NCI-H69 (cell line): ENCODE data around the gene SEC16A.
A peak's percentile ranks its signal among the peaks of the same experiment; 100 is the strongest.

Experiments
- DNase-seq: peaks from one replicate; lab custom pipeline; 2025; lab: John Stamatoyannopoulos, UW

The SEC16A gene

DNA sequence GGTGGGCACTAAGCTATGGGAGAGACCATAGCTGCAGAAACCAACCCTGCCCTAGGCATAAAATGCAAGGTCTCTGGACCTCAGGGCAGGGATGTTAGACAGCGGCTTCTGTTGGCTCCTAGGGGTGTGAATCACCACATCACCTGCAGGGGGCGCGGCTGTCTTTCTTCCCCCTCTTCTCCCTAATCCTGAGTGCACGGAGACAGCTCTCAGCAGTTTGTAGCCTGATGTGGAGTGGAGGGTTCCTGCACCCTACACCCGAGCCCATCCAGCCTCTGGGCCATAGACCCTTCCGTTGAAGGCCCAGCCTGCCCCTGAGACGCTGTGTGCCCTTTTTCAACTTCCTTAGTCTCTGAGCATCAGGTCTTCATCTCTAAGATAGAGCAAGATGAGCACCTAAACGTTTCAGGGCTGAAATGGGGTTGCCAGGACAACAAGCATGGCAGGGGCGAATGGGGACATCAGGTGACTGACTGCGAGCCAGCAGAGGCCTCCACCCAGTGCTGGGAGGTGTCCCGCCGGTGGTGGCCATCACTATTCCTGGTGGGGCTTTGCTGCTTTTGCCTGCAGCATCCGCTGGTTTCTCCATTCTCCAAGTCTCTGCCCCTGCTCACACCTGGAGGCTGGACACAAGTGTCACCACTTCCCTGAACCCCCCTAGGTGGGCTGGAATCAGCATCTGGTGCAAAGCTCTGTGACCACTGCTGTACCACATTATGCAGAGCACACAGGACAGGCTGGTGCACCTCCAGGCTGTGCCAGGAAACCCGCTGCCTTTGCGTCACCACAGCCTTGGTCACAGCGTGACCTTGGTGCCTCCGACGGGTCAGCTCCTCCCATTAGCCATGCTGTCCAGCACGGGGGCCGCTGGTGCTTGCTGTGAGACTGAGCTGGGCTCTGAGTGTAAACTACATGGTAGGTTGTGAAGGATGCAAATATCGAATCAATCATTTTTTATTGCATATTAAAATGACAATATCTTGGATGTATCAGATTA is 2.5 kb upstream of the SEC16A start:
- DNase-seq = peak; percentile 83

DNA sequence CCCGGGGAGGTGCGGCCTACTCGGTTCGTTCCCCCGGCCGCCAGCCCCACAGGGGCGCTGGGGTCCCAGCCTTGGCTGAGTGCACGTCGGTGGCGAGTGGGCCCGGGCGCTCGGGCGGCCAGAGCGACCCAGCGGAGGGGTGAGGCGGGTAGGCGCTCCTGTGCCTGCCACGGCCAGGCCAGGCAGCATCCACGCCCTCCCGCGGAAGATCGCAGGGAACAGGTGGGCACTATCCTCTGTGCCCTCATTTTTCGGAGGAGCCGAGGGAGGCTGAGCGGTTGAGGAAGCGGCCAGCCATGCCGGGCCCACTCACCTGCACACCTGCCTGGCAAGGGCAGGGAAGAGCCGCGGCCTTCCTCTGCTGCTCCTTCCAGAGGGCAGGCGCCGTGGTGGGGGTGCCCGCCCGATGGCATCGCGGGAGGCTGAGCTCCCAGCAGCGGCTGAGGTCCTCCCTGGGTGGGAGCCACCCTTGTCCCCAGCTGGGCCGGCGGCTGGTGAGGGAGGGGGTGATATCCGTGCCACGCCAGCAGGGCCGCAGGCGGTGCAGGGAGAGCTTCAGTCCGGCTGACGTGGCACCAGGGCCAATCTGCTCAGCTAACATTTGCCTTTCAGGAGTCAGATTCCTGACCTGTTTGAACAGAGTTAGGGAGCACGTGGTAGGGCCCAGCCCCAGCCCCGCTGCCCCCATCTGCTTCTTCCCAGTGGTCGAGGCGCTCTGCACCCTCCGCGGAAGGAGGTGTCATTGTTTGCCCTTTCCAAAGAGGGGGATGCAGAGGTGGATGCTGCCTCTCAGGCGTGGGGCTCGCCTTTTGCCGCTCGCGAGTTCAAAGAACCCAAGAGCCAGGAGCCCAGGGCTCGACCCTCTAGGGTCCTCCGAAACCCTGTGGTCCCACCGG is 1.6 kb upstream of the SEC16A start:
- DNase-seq = peak; percentile 81

DNA sequence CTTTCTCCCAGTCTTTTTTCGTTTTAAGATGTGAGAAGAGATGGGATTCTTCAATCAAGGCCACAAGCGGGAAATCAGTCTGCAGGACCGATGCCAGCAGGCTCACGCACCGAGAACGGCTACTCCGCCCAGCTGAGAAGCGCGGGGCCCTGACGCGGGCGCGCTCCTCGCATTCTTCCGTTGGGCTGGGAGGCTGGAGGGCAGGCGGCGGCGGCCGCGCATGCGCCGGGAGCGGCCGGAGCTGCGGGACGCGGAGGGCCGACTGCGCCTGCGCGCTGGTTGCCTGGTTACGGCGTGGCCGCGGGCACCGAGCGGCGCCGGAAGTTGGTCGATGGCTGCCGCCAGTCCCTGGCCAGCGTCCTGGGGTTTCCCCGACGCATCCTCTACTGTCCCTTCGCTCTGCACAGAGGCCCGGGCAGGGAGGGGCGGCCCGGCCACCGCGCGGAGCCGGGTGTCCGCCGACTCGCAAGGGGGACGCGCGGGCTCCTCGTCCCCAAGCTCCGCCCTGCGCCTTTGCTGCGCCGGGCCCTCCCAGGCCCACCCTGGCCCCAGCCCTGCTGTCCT is 831 bp upstream of the SEC16A start:
- DNase-seq = peak; percentile 96

DNA sequence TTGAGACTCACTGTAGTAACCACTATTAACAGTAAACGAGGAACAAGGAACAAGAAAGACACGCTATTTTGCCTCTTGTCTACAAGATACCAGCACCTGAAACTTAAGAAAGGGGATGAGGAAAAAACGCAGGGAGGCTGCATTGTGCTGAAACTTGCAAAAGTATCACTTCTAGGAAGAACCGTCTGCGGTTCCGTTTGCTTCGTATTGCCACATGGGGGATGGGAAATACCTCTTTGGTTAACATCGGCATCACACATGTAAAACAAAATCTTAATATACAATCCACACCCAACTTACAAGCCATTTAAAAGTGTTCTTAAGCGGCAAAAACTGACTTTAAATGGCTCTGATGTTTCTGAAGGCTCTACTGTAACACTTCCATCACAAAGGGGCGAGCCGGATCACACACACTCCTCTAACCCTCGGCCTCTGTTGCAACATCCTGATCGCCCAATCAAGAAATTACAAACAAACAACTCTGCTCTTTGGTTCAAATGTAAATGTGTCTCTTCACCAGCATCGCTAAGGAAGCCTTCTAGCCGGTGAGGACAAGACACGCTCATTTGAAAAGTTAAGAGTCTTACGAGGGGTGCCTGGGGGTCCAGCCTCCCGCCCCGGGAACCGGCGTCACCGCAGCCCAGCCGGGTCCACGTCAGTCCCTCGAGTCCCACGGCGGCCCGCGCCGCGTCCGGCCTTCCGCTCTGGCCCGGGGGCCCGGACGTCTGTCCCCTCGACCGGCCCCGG is 621 bp downstream of the SEC16A start:
- peak; percentile 69 for DNase-seq

DNA sequence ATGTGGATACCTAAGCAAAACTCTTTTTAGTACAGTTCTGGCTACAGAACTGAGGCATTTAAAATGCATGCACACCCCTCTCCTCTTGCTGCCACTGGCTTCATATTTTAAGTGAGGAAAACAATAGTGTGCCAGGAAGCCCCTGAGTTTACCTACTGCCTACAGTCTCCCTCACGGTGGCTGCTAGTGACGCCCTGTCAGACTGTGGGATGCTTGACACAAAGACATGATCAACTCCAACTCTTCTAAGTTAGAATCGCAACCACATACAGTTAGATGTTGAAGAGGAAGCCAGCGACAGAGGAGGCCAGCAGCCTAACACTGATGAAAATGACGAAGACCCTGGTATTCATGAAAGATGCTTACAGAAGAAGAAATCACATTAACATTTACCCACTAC is 1.3 kb downstream of the SEC16A start:
- DNase-seq = no peak

DNA sequence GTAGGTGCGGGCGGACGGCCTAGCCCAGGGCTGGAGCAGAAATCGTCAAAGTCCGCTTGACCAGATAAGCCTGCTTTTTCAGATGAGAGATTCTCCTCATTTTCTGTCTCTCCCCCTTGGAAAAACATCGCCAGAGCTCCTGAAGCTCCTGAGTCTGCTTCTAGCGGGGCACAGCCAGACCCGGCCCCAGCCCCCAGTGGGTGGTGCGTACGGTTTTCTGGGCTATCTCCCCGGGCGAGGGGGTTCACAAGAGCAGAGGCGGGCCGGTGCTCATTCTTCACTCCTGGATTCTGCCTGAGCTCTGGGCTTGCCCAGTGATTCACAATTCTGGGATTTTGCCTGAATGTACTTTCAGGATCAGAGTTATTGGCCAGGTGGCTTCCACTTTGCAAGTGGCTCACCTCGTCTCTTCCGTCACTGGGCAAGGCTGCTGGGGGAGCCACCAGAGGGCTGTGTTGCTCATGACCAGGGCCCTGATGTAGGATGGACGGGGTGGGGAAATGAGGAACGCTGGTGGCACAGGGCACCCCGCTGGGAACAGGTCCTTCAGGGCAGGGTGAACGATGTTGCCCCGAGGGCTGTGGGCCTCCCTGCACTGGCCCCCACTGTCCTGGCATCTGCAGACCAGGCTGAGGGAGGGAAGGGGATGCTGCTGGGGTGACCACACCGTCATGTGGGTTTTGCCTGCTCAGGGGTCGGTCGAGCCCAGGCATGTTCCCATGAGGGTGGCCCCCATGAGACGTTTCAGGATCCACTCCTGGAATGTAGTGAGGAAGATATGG is 6.3 kb downstream of the SEC16A start:
- DNase-seq = no peak

DNA sequence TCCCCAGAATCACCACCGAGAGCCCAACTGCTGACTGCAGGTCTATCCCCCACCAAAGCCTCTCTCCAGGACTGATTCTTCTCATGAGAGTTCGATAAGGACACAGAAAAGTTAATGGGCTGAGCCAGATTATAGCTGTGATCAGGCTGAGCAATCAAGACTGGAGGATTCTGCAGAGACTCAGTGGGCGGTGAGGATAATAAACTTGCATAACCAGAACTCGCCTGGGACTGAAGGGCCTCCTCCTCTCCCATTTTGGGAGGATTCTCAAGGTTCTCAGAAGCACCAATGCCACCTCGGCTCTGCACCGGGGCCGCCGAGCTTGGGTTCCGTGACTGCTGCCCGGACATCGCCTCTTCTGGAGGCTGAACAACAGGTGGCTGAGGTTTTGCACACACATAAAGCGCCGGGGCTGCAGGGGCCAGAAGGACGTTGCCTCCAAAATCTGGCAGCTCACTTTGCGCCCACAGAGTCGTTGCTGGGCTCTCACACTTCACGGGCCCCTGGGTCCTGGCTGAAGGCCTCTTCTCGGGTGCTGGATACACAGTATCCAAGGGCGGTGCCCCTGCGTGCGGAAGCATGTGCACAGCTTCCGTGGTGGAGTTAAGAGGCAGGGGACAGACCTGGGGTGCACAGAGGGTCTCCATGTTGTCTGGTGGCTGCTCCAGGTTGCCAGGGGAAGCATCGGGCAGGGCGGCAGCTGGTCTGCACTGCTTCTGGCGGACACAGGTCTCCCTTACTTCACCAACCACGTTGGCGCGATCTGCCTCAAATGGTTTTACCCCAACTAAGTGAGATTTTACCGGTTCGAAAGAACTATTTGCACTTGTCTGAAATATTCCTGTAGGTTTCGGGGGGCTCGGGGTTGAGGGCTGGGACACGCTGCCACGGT is 7.6 kb downstream of the SEC16A start:
- no peak for DNase-seq

DNA sequence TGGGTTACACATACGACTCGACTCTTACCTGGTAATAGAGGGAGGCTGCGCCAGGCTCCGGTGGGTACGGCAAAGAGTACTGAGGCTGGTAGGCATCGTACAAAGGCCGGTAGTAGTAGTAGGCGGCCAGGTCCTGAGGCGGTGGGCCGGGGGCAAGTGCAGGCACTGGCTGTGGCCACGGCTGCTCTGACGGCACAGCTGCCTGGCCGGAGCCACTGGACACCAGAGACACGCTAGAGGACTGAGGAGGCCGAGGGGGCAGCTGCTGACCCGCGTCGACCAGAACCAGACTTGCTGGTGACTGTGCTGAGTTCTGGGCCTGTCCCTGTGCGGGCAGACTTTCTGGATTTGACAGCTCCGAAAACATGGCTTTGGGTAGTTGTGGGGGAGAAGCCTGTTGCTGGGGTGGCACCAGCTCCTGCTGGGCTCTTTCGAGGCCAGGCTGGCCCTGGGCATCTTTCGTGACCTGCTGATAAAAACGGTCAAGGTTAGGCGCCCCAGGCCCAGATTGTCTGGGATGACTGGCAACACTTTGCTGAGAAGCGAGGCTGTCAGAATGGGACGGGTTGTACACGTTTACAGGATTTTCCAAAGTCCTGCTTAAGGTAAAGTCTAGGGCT is 8.7 kb downstream of the SEC16A start:
- no peak for DNase-seq

DNA sequence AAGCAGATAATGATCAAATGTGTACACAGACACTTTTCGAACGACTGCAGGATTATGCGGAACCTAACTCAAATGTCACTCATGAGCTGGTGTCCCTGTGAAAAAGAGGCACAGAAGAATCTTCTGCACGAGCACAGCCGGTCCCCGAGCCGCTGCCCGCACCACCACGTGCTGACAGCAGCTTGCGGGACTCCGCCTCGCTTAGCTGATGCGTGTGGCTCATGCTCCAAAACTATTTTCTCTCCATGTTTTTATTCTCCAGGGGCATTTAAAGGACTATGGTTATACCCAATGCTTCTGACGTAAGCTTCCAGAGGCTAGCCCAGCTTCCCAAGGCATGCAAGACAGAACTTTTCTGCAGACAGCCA is 9.5 kb downstream of the SEC16A start:
- DNase-seq = no peak

DNA sequence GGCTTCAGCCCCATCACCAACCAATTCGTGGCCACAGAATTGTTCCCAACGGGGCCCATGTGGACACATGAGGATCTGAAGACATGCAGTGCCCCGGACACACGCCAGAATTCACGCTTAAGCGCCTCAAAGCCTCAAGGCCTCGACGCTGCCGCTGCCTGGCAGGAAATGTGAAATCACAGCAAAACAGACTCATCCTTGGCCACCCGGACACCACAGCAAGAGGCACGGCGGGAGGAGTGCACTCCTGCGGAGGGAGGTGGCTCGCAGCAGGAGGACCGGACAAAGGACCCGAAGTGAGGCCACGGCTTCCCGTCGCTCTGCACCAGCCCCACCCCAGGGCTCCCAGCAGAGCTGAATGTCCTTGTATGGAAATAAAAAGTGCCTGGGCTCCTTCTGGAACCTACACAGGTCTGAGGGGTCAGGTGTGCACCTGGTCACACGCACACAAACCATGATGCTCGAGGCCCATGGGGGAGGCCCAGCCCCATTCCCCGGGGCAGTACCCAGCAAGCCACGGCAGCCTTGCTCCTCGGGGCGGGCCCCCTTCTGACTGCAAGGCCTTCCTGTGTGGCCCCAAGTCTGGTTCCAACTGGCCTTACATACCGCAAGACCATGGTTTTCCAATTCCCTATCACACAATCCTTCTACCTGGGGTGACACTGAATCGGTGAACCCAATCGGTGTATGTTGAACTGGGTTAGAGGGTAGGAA is 10.0 kb downstream of the SEC16A start:
- DNase-seq = no peak

DNA sequence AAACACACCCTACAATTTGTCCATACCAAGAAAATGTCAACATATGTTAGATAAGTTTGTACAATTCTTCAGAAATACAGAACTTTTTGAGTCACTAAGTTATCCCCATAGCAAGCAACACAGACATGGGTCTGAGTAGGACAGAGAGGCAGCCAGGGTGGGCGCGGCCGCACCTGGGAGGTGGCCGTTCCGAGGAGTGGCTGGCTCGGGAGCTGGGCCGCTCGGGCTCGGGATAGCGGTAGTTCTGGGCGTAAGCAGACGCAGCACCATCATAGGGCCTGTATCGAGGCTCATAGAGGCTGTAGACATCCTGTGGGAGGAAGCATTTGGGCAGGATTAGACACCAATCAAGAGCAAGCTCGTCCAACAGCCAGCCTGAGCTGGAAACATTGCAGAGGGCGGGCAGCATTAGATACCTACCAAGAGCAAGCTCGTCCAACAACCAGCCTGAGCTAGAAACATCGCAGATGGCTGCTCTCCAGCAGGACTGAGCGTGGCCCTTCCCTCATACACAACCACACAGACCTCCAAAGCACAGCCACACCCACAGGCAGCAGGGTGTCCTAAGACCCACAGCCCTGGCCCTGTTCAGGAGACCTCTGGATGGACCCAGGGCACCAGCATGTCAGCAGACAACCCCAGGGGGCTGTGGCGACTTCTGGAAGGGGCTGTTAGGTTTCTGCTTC is 10.9 kb downstream of the SEC16A start:
- DNase-seq = no peak

DNA sequence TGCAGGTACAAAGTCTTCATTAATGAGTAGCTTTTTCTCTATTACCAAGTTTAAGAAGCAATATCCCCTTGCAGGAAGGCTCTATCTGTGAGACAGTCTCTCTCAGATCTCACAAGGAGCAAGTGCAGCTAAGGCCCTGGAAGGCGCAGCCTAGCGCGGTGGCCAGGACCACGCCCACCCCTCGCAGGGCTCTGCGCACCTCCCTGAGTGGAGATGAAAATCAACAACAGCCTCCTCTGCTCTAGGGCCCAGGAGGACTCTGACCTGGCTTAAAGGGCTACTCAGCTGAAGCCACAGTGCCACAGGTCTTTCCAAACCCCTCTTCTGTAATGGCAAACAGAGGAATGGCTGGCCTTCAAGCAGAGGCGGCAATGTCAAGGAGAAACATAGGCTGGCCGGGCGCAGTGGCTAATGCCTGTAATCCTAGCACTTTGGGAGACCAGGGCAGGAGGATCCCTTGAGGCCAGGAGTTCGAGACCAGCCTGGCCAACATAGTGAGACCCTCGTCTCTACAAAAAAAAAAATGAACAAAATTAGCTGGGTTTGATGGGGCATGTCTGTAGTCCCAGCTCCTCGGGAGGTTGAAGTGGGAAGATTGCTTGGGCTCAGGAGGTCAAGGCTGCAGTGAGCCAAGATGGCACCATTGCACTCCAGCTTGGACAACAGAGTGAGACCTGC is 11.9 kb downstream of the SEC16A start:
- no peak for DNase-seq

DNA sequence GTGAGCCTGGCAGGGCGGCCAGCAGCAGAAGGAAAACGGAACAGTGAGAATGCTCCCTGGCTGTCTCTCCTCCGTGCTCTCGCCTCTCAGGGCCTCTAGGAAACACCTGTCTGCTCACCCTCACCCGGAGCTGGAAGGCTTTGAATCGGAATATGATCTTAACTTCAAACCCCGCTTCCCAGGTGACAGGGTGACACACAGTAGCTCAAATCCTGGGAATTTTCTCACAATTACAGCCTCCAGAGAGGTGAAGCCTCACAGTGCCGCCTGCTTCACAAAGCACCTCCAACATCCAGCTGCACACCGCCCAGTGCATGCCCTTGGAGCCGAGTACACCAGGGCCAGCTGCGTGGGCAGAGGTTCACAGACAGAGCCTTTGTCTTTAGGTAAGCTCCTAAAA is 12.5 kb downstream of the SEC16A start:
- no peak for DNase-seq

DNA sequence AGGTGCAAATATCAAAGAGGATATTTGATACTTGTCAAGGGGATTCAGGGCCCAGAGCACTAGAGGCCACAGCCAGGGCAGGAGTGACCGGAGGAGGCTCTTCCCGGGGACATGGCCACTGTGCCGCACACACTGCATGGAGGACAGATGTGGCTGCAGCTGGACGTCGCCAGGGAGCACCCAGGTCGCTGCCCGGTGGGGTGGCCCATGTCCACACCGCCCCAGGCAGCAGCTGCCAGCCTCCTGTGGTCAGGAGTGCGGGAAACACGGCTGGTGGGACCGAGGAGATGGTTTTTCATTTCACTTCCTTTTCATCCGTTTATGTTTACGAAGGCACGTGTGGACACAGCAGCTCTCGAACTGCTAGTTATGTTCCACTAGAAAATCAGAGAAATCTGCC is 15.1 kb downstream of the SEC16A start:
- DNase-seq = no peak

DNA sequence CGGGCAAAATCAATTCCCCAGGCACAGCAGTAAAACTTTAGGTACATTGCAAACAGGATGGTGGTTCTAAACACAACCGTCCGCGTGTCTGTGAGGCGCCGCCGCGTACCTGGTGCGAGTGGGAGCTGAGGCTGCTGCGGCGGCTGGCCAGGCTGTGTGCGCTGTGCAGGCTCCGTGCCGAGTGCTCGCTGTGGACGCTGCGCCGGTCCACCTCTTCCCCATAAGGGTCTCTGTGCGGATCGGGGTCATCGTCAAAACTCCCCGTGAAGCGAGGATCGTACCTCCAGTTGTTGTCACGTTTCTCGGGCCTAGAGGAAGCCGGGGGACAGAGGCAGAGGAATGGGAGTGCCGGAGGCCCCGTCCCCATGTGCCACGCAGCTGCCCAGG is 16.7 kb downstream of the SEC16A start:
- DNase-seq = no peak

DNA sequence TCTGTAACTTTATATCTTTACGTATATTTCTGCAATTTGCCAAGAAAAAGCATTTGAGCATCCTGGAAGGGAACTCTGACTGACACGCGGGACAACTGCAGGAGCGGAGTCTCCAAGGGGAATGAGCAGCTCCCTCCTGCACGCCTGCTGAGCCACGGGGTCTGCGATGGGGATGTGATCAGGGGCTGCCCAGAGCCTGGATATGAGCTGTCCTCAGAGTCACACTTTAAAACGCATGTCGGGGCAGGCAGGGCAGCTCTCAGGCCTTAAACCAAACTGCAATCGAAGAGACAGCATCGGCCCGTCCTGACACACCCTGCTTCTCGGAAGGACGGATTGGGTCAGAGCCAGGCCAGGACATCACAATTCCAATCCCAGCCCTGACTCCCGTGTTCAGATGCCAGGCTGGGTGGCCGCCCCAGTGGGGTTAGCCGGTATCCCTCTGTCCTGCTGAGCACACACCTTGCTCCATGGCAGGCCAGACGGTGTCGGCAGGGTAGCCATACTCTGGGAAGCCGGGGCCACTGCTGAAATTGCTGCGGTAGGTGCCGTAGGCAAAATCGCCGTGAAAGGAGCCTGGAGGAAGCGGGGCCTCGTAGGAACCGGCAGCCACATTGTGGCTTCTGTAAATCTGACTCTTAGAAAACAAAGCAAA is 17.2 kb downstream of the SEC16A start:
- DNase-seq = no peak

DNA sequence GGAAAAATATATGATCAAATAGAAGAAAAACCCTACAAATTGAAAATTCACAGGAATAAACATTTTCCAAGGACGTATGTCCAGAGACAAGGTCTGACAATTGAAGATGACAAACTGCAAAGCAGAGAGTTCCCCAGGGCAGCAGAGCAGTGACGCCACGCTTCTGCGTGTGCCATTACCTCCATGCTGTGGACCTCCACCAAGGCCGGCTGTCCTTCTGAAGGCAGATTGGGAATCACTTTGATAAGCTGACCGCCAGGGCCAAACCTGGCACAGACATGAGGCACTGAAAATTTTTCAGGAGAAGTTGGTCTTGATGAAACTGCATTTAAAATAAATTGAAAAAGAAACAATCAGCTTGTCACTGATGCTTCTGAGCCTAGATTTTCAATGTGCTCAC is 18.6 kb downstream of the SEC16A start:
- no peak for DNase-seq
